ENCODE measurements around the gene RABAC1.

The RABAC1 gene

DNA sequence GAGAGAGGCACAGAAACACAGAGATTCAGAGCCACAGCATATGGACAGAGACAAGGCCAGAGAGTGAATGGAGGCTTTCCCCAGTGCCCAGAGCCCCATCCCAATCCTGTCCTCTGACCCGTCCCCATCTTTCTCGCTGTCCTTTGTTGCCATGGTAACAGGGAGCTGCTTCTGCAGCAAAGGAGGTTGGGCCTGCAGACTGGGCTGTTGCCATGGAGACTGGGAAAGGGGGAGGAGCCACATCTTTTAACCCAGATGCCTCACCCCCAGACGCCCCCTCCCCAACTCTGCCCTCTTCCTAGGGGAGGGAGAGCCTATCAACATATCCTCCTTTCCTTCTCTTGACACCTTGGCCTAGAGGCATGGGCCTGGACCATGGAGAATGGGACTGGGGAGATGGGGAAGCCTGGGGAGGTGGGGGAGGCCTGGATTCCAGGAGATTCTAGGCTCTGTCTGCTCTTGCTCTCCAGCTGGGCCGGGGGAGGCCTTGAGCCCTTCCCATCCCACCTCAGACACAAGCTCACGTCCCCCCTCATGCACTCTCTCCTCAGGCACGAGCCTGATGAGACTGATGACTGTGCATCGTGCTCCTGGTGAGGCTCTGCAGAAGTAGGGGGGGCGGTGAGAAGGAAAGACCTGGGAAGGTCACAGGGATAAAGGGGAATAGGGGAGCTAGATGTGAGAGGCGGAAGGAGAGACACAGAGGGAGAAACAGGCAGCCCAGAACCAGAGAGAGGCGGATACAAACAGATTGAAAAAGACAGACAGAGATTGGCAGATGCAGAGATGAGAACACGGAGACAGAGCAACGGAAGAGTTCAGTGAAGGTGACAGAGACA lies 37.1 kb upstream of the RABAC1 start:
- Histone ChIP-seq H2AFZ (ENCODE audit: low read length) (no peak overlapping the region), H3K79me2 (ENCODE audit: low read length) (no peaks in the 10 kb centered on the region), H3K27me3 (replicated peaks; ENCODE audit: insufficient read depth, low read length) (peaks cover 74% of the 10 kb centered on the region), H3K4me1 (ENCODE audit: low read length) (no peaks in the 10 kb centered on the region), H3K9me2 (replicated peaks; ENCODE audit: insufficient read depth, low read length) (no peaks in the 10 kb centered on the region), H3K9me3 (replicated peaks; ENCODE audit: insufficient read depth, low read length) (no peaks in the 10 kb centered on the region), H4K20me1 (ENCODE audit: insufficient read depth, low read length) (no peaks in the 10 kb centered on the region), H3K9ac (ENCODE audit: low read length) (no peak overlapping the region), H3K36me3 (replicated peaks; ENCODE audit: insufficient read depth, low read length) (no peaks in the 10 kb centered on the region), H3K27ac (ENCODE audit: low read length) (no peak overlapping the region), H3K4me3 (ENCODE audit: low read length) (no peak overlapping the region), H3F3A (ENCODE audit: insufficient read depth, low read length) (no peaks in the 10 kb centered on the region), H3K4me2 (ENCODE audit: low read depth, low read length) (no peak overlapping the region)
- TF ChIP-seq EZH2phosphoT487 (IDR thresholded peaks at IDR 0.05; ENCODE audit: low read length) (no peak), EZH2 (optimal IDR thresholded peaks at IDR 0.05; ENCODE audit: low read depth, low read length) (no peak), CTCF (IDR thresholded peaks at IDR 0.05; ENCODE audit: low read length) (no peak)
- DNase-seq = no peak

DNA sequence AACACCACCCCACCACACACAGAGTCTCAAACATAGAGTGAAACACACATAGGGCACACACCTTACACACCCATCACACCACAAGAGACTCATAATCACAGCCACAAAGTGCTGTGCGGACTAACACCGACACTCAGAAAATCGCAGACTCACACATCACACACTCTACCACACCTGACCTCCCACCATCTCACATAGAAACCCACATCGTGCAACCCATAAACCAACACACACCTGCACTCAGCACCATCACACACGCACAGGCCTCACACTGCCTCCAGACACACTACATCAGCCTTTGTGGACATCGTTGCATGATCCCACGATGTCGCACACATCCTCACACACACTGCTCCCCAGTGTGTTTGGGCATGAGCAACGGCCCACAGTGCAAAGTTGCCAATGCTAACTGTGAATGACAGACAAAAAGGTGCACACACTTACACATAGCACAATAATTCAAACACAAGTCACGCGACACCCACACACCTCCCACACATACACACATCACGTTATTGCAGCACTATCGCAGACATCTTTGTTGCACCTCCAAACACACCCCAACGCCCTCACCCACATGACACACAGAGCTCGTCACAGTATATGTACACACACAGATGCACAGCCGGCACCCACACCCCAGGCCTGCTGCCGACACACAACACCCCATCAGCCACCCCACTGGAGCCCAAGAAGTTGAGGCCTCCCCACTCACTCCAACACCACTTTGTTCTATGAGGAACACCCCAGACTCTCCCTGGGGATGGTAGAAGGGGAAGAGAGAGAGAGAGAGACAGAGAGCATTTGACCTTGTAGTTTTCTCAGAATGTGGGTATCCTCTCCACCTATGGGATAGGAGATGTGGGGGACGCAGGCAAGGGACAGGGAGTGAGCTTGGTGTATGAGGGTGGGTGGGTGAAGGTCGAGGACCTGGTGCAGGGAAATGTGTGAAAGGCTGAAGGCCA lies 36.2 kb upstream of the RABAC1 start:
- no peak overlapping the region for H3K9ac ChIP-seq (ENCODE audit: low read length)

GRCh38 chr19:41994521-41994971 lies 35.4 kb upstream of the RABAC1 start:
- no peaks in the 10 kb centered on the region for H4K20me1 ChIP-seq (ENCODE audit: insufficient read depth, low read length)
- H3K36me3 ChIP-seq (replicated peaks; ENCODE audit: insufficient read depth, low read length) = no peaks in the 10 kb centered on the region
- no peak overlapping the region for H3K9ac ChIP-seq (ENCODE audit: low read length)

More for the DNA sequence above, 36.2 kb upstream of the RABAC1 start:
- Histone ChIP-seq H3K36me3 (replicated peaks; ENCODE audit: insufficient read depth, low read length) (no peaks in the 10 kb centered on the region), H3F3A (ENCODE audit: insufficient read depth, low read length) (no peaks in the 10 kb centered on the region), H3K4me2 (ENCODE audit: low read depth, low read length) (no peak overlapping the region), H3K79me2 (ENCODE audit: low read length) (no peaks in the 10 kb centered on the region), H3K27me3 (replicated peaks; ENCODE audit: insufficient read depth, low read length) (peaks cover 71% of the 10 kb centered on the region), H3K4me1 (ENCODE audit: low read length) (no peaks in the 10 kb centered on the region), H3K27ac (ENCODE audit: low read length) (no peak overlapping the region), H3K9me2 (replicated peaks; ENCODE audit: insufficient read depth, low read length) (no peaks in the 10 kb centered on the region), H2AFZ (ENCODE audit: low read length) (no peak overlapping the region), H4K20me1 (ENCODE audit: insufficient read depth, low read length) (no peaks in the 10 kb centered on the region), H3K4me3 (ENCODE audit: low read length) (no peak overlapping the region), H3K9me3 (replicated peaks; ENCODE audit: insufficient read depth, low read length) (no peaks in the 10 kb centered on the region)
- DNase-seq = no peak
- TF ChIP-seq EZH2phosphoT487 (IDR thresholded peaks at IDR 0.05; ENCODE audit: low read length) (no peak), CTCF (IDR thresholded peaks at IDR 0.05; ENCODE audit: low read length) (no peak), EZH2 (optimal IDR thresholded peaks at IDR 0.05; ENCODE audit: low read depth, low read length) (no peak)

More at GRCh38 chr19:41994521-41994971, 35.4 kb upstream of the RABAC1 start:
- Histone ChIP-seq H3F3A (ENCODE audit: insufficient read depth, low read length) (no peaks in the 10 kb centered on the region), H3K9me3 (replicated peaks; ENCODE audit: insufficient read depth, low read length) (no peaks in the 10 kb centered on the region), H3K79me2 (ENCODE audit: low read length) (no peaks in the 10 kb centered on the region), H3K4me1 (ENCODE audit: low read length) (no peaks in the 10 kb centered on the region), H2AFZ (ENCODE audit: low read length) (no peak overlapping the region), H3K4me3 (ENCODE audit: low read length) (no peak overlapping the region), H3K4me2 (ENCODE audit: low read depth, low read length) (peak overlapping the region; percentile 86; the same call in 1 of the 2 replicates), H3K9me2 (replicated peaks; ENCODE audit: insufficient read depth, low read length) (no peaks in the 10 kb centered on the region), H3K27me3 (replicated peaks; ENCODE audit: insufficient read depth, low read length) (peaks cover 71% of the 10 kb centered on the region), H3K27ac (ENCODE audit: low read length) (no peak overlapping the region)
- DNase-seq = no peak
- TF ChIP-seq CTCF (IDR thresholded peaks at IDR 0.05; ENCODE audit: low read length) (no peak), EZH2 (optimal IDR thresholded peaks at IDR 0.05; ENCODE audit: low read depth, low read length) (no peak), EZH2phosphoT487 (IDR thresholded peaks at IDR 0.05; ENCODE audit: low read length) (no peak)

Data from MM.1S (cell line).